H4 (cell line): ENCODE data around the gene GOLGA8O. TPM values are rescaled to one million over a fixed set of nuclear protein-coding genes. Genes with fewer than 3 reads are reported as not detected.
"Not testable (repeated sequence)": the region's sequence is repeated elsewhere in the genome, so short reads cannot be mapped to it uniquely, and the experiment has no call there.

Source experiments
- DNase-seq: peaks from one replicate; pipeline ENCODE4 v3.0.0-alpha.2; 2015; ENCODE audit warnings: low spot score
- total RNA-seq: library from RNA; depleted of rRNA; stranded (reverse); fragments of >200 nt; shearing (Covaris generic); gene quantifications from 2 replicates; pipeline ENCODE4 v1.2.3, GENCODE V29; 2014; rRNA removed

The GOLGA8O gene, protein sequence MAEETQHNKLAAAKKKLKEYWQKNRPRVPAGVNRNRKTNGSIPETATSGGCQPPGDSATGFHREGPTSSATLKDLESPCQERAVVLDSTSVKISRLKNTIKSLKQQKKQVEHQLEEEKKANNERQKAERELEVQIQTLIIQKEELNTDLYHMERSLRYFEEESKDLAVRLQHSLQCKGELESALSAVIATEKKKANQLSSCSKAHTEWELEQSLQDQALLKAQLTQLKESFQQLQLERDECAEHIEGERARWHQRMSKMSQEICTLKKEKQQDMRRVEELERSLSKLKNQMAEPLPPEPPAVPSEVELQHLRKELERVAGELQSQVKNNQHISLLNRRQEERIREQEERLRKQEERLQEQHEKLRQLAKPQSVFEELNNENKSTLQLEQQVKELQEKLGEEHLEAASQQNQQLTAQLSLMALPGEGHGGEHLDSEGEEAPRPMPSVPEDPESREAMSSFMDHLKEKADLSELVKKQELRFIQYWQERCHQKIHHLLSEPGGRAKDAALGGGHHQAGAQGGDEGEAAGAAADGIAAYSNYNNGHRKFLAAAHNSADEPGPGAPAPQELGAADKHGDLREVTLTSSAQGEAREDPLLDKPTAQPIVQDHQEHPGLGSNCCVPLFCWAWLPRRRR
- 0.10 TPM in 1 of 2 replicates, not detected in the other for total RNA-seq

- DNase-seq: not testable (repeated sequence)
These were observed at the start of gene GOLGA8O for GRCh38 chr15:32455534-32455933. GOLGA8O (minus strand) TSS chr15:32455634; CDS start chr15:32455536, 98 bp downstream.

GRCh38 chr15:32504152-32504811 lies 48.8 kb upstream of the GOLGA8O start:
- DNase-seq: not testable (repeated sequence)

DNA sequence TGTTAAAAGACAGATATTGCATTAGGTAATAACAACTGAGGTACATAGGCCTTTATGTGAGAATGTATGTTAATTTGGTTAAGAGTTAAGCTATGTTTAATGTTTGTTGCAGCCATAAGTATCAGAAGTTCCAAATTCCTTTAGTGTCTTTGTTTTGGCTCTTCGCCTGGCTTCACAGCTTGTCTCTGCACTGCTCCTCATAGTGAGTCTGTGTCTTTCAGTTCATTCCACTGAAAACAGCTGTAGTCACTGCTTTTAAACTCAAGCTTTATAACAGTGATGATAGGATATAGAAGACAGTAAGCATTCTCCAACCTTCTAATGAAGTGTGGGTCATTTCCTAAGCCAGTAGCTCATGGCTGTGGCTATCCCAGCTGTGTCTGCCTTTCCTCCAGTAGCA lies 47.5 kb upstream of the GOLGA8O start:
- not testable (repeated sequence) for DNase-seq

DNA sequence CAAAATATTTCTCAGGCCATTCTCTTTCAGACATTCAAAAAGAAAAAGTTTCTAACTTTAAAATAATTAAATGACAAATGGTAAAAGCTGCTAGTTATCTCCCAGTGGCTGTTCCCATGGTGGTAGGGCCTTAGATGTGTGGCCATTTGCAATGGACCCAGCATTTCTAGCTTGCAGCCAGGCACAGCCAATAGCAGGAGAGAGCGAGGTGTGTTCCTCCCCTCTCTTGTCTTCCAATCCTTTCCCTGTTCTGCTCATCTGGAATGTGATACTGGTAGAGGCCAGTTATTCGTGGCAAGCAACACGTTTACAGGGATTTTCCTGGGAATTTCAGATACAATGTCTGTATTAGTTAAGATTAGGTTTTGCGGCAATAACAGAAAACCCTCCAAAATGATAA lies 37.3 kb upstream of the GOLGA8O start:
- DNase-seq: not testable (repeated sequence)

GRCh38 chr15:32486474-32486873 lies 31.0 kb upstream of the GOLGA8O start:
- not testable (repeated sequence) for DNase-seq

- DNase-seq: not testable (repeated sequence)
These were observed 27.9 kb upstream of the GOLGA8O start for GRCh38 chr15:32483377-32483776.

GRCh38 chr15:32481683-32482082 lies 26.2 kb upstream of the GOLGA8O start:
- not testable (repeated sequence) for DNase-seq

GRCh38 chr15:32468076-32468475 lies 12.6 kb upstream of the GOLGA8O start:
- not testable (repeated sequence) for DNase-seq

GRCh38 chr15:32440445-32440977 lies 14.9 kb downstream of the GOLGA8O start:
- DNase-seq: not testable (repeated sequence)

DNA sequence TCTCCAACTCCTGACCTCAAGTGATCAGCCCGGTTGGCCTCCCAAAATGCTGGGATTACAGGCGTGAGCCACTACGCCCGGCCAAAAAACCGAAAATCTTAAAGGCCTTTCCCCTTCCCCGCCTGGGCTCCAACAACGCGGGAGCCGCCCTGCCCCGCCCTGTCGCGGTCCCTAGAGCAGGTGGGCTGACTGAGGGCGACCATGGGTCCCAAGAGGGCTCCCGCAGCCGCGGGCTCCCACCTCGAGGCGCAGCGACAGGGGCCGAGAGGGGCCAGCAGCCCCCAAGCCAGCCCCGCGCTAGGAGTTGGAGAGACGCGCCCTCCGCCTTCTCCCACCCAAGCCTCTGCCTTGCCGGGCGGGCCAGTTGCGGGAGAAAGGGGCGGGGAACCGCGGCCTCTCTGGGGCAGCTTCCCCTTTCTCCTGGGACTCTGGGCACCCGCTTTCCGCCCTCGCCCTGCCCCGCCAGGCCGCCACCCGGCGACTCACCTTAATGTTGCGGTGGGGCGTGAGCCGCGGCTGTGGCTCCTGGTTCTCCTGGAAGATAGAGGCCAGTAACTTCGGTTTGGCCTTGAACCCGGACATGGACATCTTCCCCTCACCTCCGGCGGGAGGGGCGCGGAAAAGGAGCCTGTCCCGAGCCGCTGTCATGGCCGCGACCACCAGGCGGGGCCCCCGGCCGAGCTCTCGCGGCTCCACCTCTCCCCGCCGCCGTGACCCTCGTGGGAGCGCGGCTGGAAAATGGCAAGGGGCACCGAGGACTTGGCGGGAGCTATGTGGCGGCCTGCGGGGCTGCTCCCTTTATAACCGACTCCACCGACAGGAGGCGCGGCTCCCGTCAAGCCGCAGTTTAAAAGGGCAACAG lies 21.1 kb downstream of the GOLGA8O start:
- DNase-seq: not testable (repeated sequence)

- DNase-seq: not testable (repeated sequence)
These were observed 27.8 kb downstream of the GOLGA8O start for GRCh38 chr15:32427635-32428034.

DNA sequence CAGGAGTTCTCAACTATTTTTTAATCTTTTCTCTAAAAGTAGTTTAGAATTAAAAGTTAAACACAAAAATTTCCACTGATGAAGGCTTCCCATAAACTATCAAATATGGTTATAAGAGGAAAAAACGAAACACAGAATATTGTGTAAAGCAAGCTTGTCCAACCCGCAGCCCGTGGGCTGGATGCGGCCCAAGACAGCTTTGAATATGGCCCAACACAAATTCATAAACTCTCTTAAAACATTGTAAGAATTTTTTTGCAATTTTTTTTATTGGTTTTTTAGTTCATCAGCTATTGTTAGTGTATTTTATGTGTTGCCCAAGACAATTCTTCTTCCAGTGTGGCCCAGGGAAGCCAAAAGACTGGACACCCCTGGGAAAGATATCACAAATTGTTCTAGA lies 28.9 kb downstream of the GOLGA8O start:
- not testable (repeated sequence) for DNase-seq

DNA sequence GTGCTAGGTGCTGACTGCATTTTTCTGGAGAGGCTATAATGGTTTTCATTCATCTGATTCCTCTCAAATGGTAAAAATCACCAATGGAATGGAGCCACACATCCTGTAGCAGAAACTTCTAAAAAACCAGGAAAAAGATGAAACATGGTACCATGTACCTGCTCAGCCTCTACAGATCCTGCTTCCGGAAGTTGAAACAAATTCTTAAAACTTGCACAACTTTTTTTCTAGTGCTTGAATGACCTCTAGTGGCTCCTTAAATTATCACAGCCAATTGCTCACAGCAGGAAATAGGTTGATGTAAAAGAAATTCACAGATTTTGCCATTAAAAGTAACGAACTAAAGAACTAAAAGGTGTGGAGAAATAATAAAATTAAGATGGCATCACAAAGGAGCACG lies 47.5 kb downstream of the GOLGA8O start:
- not testable (repeated sequence) for DNase-seq

- DNase-seq: not testable (repeated sequence)
These were observed 52.2 kb downstream of the GOLGA8O start, which contains the start of gene GOLGA8K for GRCh38 chr15:32403192-32403591. GOLGA8K (minus strand) TSS chr15:32403292; CDS start chr15:32403194, 98 bp downstream.

- DNase-seq: not testable (repeated sequence)
These were observed 58.9 kb downstream of the GOLGA8O start for GRCh38 chr15:32396522-32396921.

Other genes starting within 250 kb of the GOLGA8O start
- 0.18 TPM in 1 of 2 replicates, not detected in the other for gene GOLGA8K, start 52.3 kb downstream of the GOLGA8O start, total RNA-seq
- gene GOLGA8N, start 137.8 kb upstream of the GOLGA8O start, total RNA-seq: 0.45 and 0.91 TPM in 2 replicates
- gene ARHGAP11A, start 159.9 kb upstream of the GOLGA8O start, total RNA-seq: 31.3 and 32.5 TPM in 2 replicates
- 0.64 and 0.95 TPM in 2 replicates for gene SCG5, start 186.1 kb upstream of the GOLGA8O start, total RNA-seq